Aorta (tissue), 5 donors: ENCODE results near the gene TULP4. TPM values are rescaled to one million over a fixed set of nuclear protein-coding genes. Genes with fewer than 3 reads are reported as not detected.
"Not testable (repeated sequence)": the region's sequence is repeated elsewhere in the genome, so short reads cannot be mapped to it uniquely, and the experiment has no call there.

Experiments used
- ATAC-seq: fragments of 200-7000 bp; cut with Tn5 transposase; one replicate; pipeline ENCODE4 v1.9.1; 2022; ENCODE audit warnings: moderate library complexity; ENCODE audit not compliant: low FRiP score
- DNase-seq, 2 donors: peaks; one replicate each; pipeline ENCODE4 v3.0.0-alpha.2; 2020
- H3K27ac ChIP-seq, 2 donors: one replicate each; pipeline ENCODE4 v1.5.1; 2013; ENCODE audit warnings: low read length in 2 of 2, mild to moderate bottlenecking in 2 of 2, moderate library complexity in 2 of 2, control low read depth in 1 of 2, inconsistent platforms in 1 of 2, low read depth in 1 of 2
- H3K27me3 ChIP-seq, 2 donors: one replicate each; pipeline ENCODE4 v1.6.1; 2013; ENCODE audit warnings: control low read depth in 1 of 2, low read length in 1 of 2, mild to moderate bottlenecking in 1 of 2, moderate library complexity in 1 of 2; ENCODE audit not compliant: insufficient read depth in 2 of 2, control insufficient read depth in 1 of 2
- H3K36me3 ChIP-seq, 2 donors: one replicate each; pipeline ENCODE4 v1.6.1; 2013; ENCODE audit warnings: control low read depth in 1 of 2, low read length in 1 of 2, mild to moderate bottlenecking in 1 of 2; ENCODE audit not compliant: insufficient read depth in 2 of 2, control insufficient read depth in 1 of 2
- H3K4me1 ChIP-seq, 2 donors: one replicate each; pipeline ENCODE4 v1.6.1; 2013; ENCODE audit warnings: low read length in 2 of 2, control low read depth in 1 of 2, mild to moderate bottlenecking in 1 of 2, moderate library complexity in 1 of 2; ENCODE audit not compliant: insufficient read depth in 2 of 2, control insufficient read depth in 1 of 2
- H3K4me3 ChIP-seq, 2 donors: one replicate each; pipeline ENCODE4 v1.5.1; 2013; ENCODE audit warnings: low read length in 2 of 2, control low read depth in 1 of 2, mild to moderate bottlenecking in 1 of 2
- H3K9me3 ChIP-seq: one replicate; pipeline ENCODE4 v1.6.1; 2013; ENCODE audit warnings: mild to moderate bottlenecking, low read length; ENCODE audit not compliant: control insufficient read depth
- WGBS, 2 donors: extraction: QIAGEN DNeasy Blood & Tissue Kit; methylation state at CpG; one replicate each; pipeline ENCODE4 v1.1.7; 2013; 5-methylcytosine and 5-hydroxymethylcytosine counted together
- intact Hi-C, 2 donors: fragments of 100-400 bp; cut with DNase I; formaldehyde crosslinking; loops; one replicate each; pipeline versions ENCODE4 v1.14.2 to v1.15.0; 2022
- polyA plus RNA-seq, 2 donors: library from polyadenylated mRNA; stranded (reverse); fragments of 200-250 nt; gene quantifications; one replicate each; pipeline ENCODE4 v1.2.3, GENCODE V29; 2013
- total RNA-seq, 2 donors: library from RNA; stranded (reverse); fragmentation: NEBNext Ultra II Directional; extraction: Animal tissue kit (Norgen Biotek cat#: 25700); gene quantifications; one replicate each; pipeline ENCODE4 v1.2.1, GENCODE V29; 2021
- donor health status: healthy with polysubstance abuse.
- donor health status: Bipolar disorder and iron deficiency.
- donor health status: DM: no; HTN: no; CAD: no.
- donor health status: DM: no; HTN: no; CAD: no.
- donor health status: DM: yes; HTN: yes; CAD: no.

Gene TULP4
- total and polyA plus RNA-seq, 4 donors = 2.4 to 86.1 (median 40.0) TPM

GRCh38 chr6:158459726-158460125 lies 147.5 kb downstream of the TULP4 start:
- H3K9me3 ChIP-seq = no peaks in the 10 kb centered on the region
- intact Hi-C loops = no loop called here
- 95% methylated on average over 4 of the region's 4 CpGs for WGBS, 2 donors
- no peak overlapping the region for H3K4me3 ChIP-seq
- DNase-seq (no peak), ATAC-seq (no peak)
- H3K27ac ChIP-seq = no peak overlapping the region
- H3K36me3 ChIP-seq = peaks cover 1 to 5% of the 10 kb centered on the region in 2 donors
- no peaks in the 10 kb centered on the region for H3K4me1 ChIP-seq
- H3K27me3 ChIP-seq = no peaks in the 10 kb centered on the region

DNA sequence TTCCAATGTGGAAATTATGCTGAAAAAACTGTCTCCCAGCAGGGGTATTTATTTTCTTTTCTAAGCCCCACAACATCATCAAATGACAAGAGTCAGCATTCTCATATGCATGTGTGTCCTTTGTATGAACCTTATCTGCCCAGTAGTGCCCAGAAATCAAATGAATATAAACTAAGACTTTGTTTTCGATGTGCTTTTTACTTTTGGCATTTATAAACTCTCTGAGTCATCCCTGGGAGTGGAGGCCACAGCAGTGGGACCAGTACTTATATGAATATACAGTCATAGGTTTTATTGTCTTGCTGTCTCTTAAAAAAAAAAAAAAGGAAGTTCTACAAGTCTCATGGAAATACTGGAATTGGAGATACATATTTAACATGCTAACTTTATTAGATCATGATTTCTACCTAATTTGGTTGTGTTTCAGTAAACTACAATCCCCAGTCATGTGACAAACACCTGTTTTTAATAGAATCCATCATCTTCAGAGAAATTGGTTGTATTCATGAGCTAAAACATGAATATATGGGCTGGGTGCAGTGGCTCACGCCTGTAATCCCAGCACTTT lies 148.4 kb downstream of the TULP4 start:
- no peaks in the 10 kb centered on the region for H3K9me3 ChIP-seq
- no peaks in the 10 kb centered on the region for H3K27me3 ChIP-seq
- H3K27ac ChIP-seq = no peak overlapping the region
- H3K36me3 ChIP-seq = peaks cover 1 to 5% of the 10 kb centered on the region in 2 donors
- H3K4me1 ChIP-seq = no peaks in the 10 kb centered on the region
- intact Hi-C loops = no loop called here
- 64 to 67% methylated on average over 2 of the region's 2 CpGs for WGBS, 2 donors
- DNase-seq = no peak
- H3K4me3 ChIP-seq = no peak overlapping the region
- ATAC-seq = no peak

DNA sequence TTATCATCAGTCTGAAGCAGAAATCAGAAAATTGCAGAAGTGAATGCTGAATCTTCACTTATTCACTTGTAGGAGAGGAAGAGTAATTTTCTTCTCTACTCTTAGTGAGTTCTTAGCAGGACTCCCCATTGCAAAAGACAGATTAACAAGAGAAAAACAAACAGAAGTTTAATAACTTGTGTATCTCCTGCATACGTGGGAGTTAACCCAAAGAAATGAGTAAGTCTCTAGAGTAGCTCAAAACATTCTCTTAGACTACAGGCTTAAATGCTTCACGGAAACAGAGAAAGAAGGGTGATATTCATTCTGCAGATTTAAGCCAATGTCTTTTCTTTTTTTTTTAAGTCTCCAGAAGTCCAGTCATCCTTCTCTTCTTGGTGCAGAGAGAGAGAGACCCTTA lies 149.7 kb downstream of the TULP4 start:
- 87 to 89% methylated on average over 2 of the region's 2 CpGs for WGBS, 2 donors
- H3K4me1 ChIP-seq = peaks cover 0 to 3% of the 10 kb centered on the region in 2 donors
- H3K27me3 ChIP-seq = no peaks in the 10 kb centered on the region
- no peak overlapping the region for H3K27ac ChIP-seq
- ATAC-seq = no peak
- DNase-seq = no peak
- H3K4me3 ChIP-seq = no peak overlapping the region
- H3K9me3 ChIP-seq = no peaks in the 10 kb centered on the region
- intact Hi-C loops = no loop called here
- H3K36me3 ChIP-seq = peaks cover 1 to 5% of the 10 kb centered on the region in 2 donors

GRCh38 chr6:158464483-158464882 lies 152.2 kb downstream of the TULP4 start:
- 88 to 89% methylated on average over 9 of the region's 9 CpGs for WGBS, 2 donors
- Histone ChIP-seq H3K4me1 (peaks cover 0 to 3% of the 10 kb centered on the region in 2 donors), H3K36me3 (peaks cover 0 to 5% of the 10 kb centered on the region in 2 donors), H3K9me3 (no peaks in the 10 kb centered on the region), H3K27ac (no peak overlapping the region), H3K27me3 (no peaks in the 10 kb centered on the region), H3K4me3 (no peak overlapping the region)
- intact Hi-C loops = no loop called here
- DNase-seq (no peak), ATAC-seq (no peak)

DNA sequence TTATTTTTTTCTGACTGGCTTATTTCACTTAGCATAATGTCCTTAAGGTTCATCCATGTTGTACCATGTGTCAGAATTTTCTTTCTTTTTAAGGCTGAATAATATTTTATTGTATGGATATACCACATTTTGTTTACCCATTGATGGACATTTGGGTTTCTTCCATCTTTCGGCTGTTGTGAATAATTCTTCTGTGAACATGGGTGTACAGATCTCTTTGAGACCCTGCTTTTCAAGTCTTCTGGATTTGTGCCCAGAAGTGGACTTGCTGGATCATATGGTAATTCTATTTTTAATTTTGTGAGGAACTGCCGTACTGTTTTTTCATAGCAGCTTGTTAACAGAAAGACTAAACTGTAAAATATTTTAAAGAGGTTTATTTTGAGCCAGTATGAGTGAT lies 153.0 kb downstream of the TULP4 start:
- WGBS, 2 donors = 38 to 47% methylated on average over 2 of the region's 2 CpGs
- ATAC-seq = no peak

GRCh38 chr6:158465747-158466146 lies 153.5 kb downstream of the TULP4 start:
- no peak for ATAC-seq
- no peak for DNase-seq
- Histone ChIP-seq H3K36me3 (peaks cover 0 to 2% of the 10 kb centered on the region in 2 donors), H3K27ac (no peak overlapping the region), H3K4me1 (peaks cover 0 to 3% of the 10 kb centered on the region in 2 donors), H3K4me3 (no peak overlapping the region), H3K9me3 (no peaks in the 10 kb centered on the region), H3K27me3 (no peaks in the 10 kb centered on the region)
- WGBS, 2 donors = 17 to 38% methylated on average over 3 of the region's 3 CpGs
- intact Hi-C loops = no loop called here

More for the DNA sequence above, 153.0 kb downstream of the TULP4 start:
- H3K9me3 ChIP-seq = no peaks in the 10 kb centered on the region
- no peaks in the 10 kb centered on the region for H3K27me3 ChIP-seq
- H3K27ac ChIP-seq = no peak overlapping the region
- H3K36me3 ChIP-seq = peaks cover 0 to 2% of the 10 kb centered on the region in 2 donors
- no peak for DNase-seq
- H3K4me3 ChIP-seq = no peak overlapping the region
- peaks cover 0 to 3% of the 10 kb centered on the region in 2 donors for H3K4me1 ChIP-seq
- intact Hi-C loops = no loop called here

DNA sequence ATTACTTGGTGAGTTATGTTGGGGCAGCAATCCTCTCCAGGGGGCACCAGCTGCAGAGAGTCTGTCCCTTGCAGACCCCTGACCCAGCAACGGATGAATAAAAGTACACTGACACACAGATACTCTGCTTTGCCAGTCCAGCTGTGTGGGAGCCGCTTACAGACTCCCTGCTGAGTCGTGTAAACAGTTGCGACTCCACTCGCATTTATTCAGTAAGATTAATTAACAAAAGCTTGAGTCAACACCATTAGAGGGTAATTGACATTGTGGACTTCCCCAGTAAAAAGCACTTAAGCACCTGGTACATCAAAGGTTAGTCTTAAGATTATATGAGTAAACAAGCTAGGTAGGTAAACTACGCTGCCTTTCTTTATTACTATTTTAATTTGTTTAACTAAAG lies 155.7 kb downstream of the TULP4 start:
- peaks cover 0 to 2% of the 10 kb centered on the region in 2 donors for H3K36me3 ChIP-seq
- ATAC-seq (no peak), DNase-seq (no peak)
- peaks cover 0 to 3% of the 10 kb centered on the region in 2 donors for H3K4me1 ChIP-seq
- no peaks in the 10 kb centered on the region for H3K27me3 ChIP-seq
- WGBS, 2 donors = 74 to 83% methylated on average over 6 of the region's 6 CpGs
- no peak overlapping the region for H3K4me3 ChIP-seq
- intact Hi-C loops = no loop called here
- no peaks in the 10 kb centered on the region for H3K9me3 ChIP-seq
- H3K27ac ChIP-seq = no peak overlapping the region

DNA sequence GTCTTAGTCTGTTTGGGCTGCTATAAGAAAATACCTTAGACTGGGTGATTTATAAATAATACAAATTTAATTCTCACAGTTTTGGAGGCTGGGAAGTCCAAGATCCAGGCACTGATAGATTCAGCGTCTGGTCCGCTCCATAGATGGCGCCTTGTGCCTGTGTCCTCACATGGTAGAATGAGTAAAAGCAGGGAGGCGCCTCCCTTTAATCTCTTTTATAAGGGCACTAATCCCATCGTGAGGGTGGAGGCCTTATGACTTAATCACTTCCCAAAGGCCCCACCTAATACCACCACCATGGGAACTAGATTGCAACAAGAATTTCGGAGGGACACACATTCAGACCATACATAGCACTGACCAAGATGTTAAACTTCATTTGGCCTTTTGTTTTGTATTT lies 156.4 kb downstream of the TULP4 start:
- WGBS, 2 donors = 93 to 94% methylated on average over 6 of the region's 6 CpGs
- Histone ChIP-seq H3K27me3 (no peaks in the 10 kb centered on the region), H3K4me3 (no peak overlapping the region), H3K9me3 (no peaks in the 10 kb centered on the region), H3K27ac (no peak overlapping the region), H3K36me3 (peaks cover 0 to 2% of the 10 kb centered on the region in 2 donors), H3K4me1 (peaks cover 0 to 3% of the 10 kb centered on the region in 2 donors)
- intact Hi-C loops = no loop called here
- ATAC-seq (no peak), DNase-seq (no peak)

- intact Hi-C loops, H3K9me3 ChIP-seq, H3K27me3 ChIP-seq, ATAC-seq, H3K4me3 ChIP-seq, H3K4me1 ChIP-seq, DNase-seq, H3K27ac ChIP-seq, H3K36me3 ChIP-seq: not testable (repeated sequence)
- 97 to 98% methylated on average over 18 of the region's 18 CpGs for WGBS, 2 donors
Measured at GRCh38 chr6:158470023-158470422, 157.8 kb downstream of the TULP4 start.
